ENCODE data around the gene ZSWIM3.

- no peak for TF ChIP-seq CTCF (IDR thresholded peaks at IDR 0.05 in 4 of 5, conservative IDR thresholded peaks at IDR 0.05 in 1 of 5)
- TF ChIP-seq POLR2A (IDR thresholded peaks at IDR 0.05): no peak
Measured at GRCh38 chr20:45888681-45889080, 31.3 kb downstream of the ZSWIM3 start.

Measured in gastrocnemius medialis (tissue), 4 donors.